HG02763 (cell line): ENCODE results near the gene IL1RAPL1.

Source experiments
- ATAC-seq: cut with Tn5 transposase; IDR thresholded peaks from one replicate; pipeline ENCODE4 v1.9.1; 2021; ENCODE audit warnings: mild to moderate bottlenecking, moderate library complexity; ENCODE audit not compliant: unreplicated experiment

Gene IL1RAPL1

DNA sequence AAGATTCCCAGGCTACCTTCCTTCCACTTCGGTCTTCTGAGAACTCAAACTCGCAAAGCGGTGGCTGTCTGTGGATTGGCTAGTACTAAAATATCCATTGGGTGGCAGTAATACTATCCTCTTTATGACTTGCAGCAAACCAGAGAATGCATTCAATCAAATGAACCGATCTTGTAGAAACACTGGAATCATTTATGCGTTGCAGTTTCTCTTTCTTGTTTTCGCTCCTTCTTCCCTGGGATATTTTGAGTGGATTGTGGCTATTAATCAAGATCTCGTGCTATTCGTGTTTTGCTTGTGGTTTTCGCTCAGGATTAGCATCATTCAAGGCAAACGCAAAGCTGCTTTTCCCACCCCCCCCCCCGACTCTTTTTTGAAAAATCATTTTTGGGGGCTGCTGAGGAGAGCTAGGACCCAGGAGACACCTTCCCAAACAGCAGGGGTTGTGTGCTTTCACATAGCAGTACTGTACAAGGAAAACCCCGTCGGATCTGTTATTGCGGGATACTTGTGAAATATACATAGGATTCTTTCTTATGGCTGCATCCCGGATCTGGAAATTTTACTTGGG, at the start of gene IL1RAPL1:
Gene IL1RAPL1, plus strand, starts transcription at position 466 of the 571 bp plus-strand sequence.
- ATAC-seq, result no peak

DNA sequence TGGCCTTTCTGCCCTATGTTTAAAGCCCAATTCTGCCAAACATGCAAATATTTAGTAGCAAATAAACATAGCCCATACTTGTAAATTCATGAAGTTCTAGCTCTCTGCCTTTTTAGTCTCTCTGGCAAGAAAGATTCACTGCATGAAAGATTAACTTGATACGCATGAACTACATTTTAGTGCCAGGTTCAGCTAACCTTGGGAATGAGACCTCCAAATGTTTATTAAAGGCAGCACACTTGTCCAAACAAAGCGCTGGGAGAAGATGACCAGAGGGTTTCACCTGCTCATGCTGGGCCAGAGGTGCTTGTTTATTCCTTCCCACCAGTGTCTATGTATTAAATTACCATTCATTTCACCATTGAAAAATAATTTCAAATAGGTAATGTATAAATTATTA, 44.5 kb upstream of the IL1RAPL1 start:
- ATAC-seq, result no peak

DNA sequence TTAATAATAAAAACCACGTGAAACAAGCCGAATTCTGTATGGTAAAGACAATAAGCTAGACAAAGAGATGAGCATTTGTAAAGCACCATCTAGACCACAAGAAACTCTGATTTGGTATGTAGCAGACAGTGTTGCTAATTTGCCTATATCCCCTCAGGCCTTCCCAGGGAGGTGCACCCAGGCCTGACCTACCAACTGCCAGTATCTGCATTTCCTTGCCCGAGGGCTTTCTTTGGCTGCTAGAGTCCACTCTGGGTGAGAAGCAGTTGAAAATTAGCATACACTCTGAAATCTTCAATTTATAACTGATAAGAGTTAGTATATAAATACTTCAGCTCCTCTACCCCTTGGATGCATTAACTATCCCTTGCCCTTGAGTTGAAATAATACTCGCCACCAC, 37.4 kb upstream of the IL1RAPL1 start:
- no peak for ATAC-seq

DNA sequence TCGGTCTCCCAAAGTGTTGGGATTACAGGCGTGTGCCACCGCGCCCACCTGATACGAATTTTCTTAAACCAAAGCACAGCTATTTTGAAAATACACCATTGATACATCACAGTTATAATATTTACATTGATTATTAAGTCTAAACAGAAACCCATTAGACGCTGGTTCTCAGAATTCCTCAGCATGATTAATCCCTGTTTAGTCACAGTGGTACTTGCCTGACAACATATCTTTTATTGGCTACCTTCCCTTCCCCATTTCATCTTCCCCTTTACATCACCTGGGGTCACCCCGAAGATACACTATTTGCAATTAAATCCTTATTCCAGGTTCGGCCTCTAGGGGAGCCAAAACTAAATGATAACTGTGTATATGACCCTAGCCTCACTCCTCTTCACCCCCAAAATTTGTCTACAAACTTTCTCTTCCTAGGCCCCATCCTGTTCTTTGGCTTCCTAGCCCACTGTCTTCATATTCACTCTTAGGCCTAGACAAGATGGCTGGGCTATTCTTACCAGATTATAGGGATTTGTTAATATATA, 36.8 kb upstream of the IL1RAPL1 start:
- ATAC-seq, result no peak

DNA sequence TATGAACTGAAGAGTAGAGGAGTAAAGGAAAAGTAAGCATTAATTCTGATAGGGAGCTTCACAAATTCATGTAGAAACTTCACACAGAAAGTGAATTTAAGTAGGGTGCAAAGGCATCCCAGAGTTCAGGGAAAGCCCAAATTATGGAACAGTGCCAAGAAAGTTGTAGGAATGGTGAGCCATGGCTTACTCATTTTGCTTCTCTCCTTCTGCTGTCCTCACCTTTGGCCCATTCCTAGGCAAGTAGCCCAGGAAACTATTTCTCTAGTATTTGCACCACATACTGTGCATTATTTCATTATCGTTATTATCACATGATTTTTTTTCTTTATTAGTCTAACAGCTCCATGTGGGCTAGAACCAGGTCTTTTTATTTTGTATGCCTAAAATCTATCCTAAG, 34.9 kb upstream of the IL1RAPL1 start:
- no peak for ATAC-seq

DNA sequence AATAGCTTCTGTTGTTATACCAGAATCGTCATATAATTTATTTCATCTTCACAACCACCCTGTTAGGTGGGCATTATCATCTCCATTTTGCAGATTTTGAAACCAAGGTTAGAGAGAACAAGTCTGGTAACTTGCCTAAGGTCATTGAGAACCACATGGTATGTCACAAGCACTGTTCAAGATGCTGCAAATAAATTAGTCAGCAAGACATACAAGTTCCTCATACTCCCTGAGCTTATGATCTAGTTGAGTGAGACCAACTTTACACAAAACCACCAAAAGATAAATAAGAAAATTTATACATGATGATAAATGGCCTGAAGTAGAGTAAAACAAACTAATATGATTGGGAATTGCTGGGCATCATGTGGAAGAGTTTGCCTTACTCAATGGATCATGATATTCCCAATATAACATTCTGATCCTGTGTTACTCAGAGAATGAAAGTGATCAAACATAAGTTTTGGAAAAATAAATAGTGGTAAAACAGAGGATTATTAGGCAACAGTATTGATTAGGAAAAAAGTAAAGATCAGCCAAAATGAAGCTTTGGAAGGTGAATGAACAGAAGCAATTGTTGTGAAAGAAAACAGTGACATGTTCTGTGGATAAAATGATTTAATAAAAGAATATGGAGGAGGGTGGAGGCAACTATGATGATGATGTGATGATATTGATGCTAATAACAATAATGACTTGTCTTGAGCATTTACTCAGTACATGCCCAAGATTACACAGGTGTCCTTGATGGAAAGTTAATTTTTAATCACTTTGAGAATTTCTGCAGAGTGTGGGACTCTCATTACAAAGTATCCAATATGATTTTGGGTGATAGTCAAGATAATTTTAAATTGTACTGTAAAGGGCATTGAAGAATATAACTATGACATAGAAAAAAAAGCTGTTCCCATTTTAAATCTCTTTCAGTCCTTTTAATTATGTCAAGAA, 34.1 kb upstream of the IL1RAPL1 start:
- no peak for ATAC-seq

DNA sequence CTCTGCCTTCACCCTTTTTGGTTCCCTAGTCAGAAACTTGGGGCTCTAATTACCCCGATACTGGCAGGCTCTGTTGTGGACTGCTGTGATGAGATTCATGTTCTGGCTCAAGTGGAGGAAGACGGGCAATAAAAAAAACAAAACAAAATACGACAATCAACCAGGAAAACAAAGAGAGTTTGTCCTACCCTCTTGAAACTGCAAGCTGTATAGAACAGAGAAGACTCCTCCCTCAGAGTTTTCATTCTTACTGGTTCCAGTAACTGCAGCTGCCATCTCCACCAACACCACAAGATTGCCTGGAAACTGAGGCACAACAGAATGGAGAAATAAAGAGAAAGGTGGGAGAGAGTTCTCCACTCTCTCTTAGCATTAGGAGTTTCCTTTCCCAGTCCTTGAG, 11.1 kb upstream of the IL1RAPL1 start:
- ATAC-seq, result no peak

DNA sequence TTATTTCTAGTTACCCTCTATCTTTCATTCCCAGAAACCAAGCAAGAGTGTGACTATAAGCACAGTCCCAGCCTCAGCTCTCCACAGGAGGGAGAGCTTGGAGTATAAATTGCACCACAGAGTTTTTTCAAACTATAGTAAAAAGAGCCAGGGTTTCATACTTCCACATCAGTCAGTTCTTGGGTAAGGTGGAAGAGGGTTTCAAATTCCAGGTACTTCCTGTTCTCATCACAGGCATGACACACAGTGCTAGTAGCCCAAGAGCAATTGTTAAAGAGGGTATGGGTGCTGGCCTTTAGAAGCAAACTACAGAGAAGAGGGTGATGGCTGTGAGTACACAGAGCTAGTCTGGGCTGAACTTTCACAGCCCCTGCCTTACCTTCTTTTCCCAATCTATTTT, 5.7 kb upstream of the IL1RAPL1 start:
- ATAC-seq, result no peak

DNA sequence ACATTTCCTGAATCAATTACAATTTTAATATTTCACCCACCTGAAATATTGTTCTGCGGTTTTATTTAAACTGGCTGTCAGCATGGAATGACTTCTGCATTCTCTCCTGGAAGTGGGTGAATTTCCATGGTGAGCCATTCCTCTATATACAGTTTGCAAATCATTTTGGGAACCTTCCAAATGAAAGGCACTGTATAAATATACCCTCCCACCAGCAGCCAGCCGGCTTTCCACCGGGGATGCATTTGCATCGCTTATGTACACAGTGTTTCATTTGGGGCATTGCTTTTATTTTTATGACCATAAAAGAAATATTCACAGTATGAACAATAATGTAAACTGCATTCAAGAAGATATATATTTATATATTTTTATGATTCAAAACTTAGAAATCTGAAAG, 4.7 kb upstream of the IL1RAPL1 start:
- ATAC-seq, result no peak

DNA sequence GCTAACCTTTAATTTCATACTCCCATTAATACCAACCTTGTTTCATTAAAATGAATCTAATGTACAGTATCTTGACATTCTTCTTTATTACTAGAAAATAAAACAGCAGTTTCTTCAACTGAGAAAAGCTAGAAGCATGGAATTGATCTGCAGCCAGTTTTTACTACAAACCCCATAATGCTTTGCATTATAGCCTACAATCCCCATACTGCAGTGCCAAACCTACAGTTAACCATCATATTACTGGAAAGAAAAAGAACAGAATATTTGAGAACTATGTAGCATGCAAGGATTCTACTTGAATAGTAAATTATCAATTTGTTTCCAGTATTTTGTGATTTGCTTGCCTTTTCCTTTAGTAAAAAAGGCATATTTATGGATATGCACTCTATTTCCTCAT, 3.2 kb upstream of the IL1RAPL1 start:
- no peak for ATAC-seq

DNA sequence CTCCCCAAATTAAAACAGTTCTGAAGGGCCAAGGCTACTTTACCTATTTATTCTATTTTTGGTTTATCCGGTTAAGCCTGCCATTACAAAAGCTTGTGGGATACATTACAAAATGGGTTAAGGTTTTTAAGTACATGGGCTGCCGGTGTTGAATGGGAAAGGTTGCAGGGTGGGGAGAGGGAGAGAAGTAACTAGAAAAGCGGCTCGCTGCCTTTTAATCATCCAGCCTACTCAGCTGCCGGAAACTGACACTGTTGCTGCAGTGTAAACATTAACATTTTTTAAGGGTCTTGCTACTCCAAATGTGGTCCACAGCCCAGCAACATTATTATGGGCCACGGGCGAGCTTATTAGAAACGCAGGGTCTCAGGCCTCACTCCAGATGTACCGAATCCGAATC, 1.5 kb upstream of the IL1RAPL1 start:
- no peak for ATAC-seq

DNA sequence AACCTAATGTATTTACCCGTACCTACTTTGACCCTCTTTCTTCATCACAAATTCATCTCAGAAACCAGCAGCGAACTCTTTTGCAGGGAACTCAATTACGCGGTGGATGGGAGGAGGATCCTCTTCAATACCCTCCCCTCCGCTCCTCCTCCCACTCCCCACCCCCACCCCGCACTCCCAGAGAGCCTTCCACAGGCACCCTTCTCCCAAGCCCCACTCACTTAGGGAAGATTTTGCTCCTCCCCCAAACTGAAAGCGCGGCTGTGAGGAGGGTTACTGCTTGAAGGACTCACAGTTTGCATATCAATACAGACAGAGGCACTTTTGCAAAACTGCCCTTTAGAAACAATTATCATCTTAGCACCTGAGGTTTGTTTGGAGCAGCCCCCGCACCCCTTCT, 960 bp upstream of the IL1RAPL1 start:
- no peak for ATAC-seq

DNA sequence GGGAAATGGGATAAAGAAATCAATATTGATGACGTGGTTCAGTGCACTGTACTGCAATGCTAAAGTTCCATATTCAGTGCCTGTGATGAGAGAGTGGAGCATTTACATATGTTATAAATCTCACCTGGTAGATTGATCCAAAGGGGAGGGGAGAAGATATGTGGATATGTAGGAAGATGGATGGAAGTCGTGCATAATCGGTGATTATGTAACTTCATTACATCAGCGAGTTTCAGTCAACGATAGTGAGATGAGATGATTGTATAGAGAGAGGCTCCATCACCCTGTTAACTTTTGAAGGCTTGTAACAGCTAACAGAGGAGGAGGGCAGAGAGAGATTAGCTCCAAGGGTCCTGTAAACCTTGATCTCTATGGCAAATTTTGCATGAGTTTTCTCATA, 1.8 kb downstream of the IL1RAPL1 start:
- ATAC-seq, result no peak

DNA sequence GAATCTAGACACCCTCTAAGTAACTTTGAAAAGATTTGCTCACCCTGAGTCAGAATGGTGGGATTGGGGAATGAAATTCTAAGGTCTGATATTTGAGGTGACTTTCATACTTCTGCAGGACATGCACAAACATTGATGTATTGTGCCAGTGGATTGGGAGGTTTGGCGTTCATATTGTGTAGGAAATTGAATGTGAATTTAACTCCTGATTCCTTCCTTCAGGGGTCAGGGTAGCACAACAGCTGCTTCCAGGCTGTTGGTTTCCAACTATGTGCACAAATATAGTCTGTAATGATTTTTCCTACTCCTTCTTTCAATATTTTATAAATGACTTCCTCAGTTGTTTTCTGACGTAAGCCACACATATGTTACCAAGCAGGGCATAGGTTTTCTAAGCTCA, 3.1 kb downstream of the IL1RAPL1 start:
- ATAC-seq, result no peak

DNA sequence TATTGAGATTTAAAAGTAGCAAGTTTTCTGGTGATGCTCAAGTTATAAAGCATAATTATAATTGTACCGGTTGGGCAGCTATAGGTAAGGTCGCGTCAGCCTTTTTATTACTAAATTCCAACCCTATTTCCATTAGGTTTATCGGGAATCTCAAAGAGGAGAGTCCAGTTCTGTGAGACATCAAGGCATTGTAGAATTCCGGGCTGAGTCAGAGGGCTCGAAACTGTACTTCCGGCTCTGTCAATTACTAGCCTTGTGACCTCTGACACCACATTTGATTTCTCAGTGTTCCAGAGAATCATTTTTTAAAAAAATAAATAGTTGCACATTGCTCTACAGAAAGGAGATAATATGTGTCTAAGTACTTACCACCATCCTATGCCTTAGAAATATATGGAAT, 4.3 kb downstream of the IL1RAPL1 start:
- no peak for ATAC-seq

DNA sequence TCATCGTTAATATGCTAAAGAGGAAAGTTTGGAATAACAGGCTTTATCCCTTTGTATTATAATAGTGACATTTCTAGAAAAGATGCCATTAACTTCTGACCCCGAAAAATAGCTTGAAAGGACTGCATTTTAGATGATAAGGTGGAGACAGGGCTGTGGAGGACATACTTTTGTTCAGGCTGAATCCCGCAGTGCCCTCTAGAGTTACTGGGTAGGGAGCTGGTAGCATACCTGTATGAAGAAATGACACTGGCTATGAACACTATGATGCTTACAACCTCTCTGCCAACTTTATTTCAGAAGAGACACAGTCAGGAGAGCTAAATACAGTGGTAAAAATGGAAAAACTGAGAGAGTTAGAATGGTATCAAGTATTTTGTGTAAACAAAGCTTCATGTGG, 8.1 kb downstream of the IL1RAPL1 start:
- ATAC-seq, result no peak

DNA sequence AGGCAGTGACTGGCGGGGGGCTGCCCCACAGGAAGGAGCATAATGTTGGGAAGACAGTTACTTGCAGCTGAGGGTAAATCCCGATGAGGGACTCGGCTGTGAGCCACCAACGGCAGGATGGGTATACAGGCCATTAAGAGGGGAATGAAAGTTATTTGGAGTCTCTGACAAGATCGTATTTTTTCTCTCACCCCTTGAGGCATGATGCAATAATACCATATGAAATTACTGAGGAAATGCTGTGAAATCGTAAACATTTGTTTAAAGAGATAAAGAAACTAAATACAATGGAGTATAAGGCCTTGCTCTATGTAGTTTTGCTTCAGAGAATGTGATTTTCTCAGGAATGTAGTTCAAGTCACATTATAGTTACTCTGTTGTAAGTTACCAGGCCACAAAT, 12.7 kb downstream of the IL1RAPL1 start:
- no peak for ATAC-seq

DNA sequence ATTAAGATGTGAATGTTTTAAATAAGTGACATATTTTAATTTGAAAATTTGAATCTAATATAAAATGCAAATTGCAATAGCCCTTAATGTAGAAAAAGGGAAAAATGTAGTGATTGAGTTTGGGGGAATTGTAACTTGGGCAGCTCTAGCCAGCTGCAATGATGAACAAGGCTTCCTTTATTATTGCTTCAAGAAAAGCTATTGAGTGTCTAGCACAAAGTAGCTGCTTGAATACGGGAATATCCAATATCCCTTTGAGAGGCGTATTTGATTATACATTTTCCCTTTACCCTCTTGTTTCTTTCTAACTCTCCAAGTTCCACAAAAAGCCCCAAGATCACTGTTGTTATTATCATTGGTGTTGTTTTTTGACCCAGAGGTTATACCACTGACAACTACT, 21.8 kb downstream of the IL1RAPL1 start:
- no peak for ATAC-seq

DNA sequence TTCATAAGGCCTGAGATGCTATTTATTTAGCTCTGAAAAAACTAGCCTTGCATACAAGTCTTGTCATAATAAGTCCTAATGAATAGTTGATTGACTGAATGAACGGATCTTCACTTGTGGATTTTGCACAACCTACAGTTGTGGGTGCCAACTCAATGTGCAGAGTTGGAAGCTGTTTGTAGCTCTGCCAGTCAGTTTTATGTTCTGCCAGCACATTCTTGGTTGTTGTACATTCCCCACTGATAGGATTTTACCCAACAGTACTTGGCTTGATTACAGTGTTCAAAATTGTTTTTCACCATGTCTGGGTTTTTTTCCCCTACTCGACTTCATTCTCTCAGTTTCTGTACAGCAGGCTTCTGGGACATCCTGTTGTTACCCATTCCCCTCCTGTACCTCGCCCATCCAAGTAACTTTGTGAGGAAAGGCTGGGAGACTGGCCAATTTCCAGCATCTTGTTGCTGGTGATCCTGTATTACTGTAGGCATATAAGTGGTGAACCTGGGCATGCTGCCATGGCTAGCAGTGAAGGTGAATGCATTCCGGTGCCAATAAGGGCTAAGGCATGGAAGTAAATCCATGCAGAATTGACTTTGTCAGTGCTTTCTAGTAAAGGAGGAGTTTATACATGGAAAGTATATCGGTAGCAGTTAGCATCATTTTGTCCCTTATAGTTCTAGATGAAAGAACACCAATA, 22.8 kb downstream of the IL1RAPL1 start:
- ATAC-seq, result no peak

DNA sequence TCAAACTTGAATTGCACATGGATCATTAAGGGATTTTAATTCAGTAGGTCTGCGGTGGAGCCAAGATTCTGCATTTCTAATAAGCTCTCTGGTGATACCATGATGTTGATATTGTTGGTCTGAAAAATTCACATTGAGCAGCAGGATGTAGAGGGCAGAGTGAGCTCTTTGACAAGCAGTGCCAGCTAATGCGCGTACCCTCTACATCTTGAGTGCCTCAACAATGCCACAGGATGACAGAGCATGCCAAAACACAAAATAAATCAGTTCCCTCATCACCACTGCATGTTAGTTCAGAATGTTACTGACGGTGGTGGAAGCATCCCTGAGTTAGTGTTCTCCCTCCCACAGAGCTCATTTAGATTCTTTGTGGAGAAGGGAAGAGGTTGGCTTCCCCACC, 23.5 kb downstream of the IL1RAPL1 start:
- ATAC-seq, result no peak

DNA sequence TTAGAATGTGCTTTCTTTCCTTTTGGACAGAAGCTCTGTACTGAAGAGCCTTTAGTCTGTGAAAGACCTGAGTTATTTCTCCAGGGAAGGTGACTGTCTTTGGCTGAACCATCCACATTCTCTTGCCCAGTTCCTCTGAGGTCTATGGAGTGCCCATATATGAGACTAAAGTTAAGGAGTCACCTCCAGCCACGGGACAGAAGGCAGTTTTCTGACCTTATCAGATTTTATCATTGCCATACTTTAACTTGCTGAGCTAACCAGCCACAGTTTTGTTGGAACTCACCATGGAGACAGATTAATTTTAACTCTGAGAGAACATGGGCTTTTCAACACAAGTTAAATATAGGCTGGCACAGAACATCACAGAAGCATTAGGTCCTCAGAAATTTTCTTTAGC, 26.3 kb downstream of the IL1RAPL1 start:
- ATAC-seq, result no peak

DNA sequence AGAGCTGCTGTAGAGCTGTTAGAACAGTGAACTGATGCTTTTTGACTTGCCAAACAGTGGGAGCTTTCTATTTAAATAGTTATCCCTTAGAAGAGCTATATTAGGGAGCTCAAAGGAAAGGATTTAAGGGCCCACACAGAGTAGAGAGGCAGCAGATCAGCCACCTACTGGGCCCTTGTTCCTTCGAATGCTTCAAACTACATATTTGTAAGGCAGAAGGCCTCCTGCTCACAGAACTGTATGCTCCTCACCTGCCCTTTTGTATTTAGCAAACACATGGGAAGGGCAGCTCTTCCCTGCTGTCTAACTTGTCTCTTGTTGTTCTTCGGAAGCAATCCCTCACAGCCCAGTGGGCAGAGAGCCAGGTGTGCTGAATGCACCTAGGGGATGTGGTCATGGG, 38.0 kb downstream of the IL1RAPL1 start:
- ATAC-seq, result no peak
